HCT116 (cell line): ENCODE measurements around the gene SRGAP3. TPM values are rescaled to one million over a fixed set of nuclear protein-coding genes. Genes with fewer than 3 reads are reported as not detected.

Experiments used
- ATAC-seq: fragments of 200-7000 bp; cut with Tn5 transposase; 2 replicates; pipeline ENCODE4 v1.9.1; 2020; ENCODE audit warnings: mild to moderate bottlenecking, moderate library complexity
- BruUV-seq: library from RNA; stranded (reverse); fragments of 400-500 nt; replicated peaks from 2 replicates; lab custom pipeline; 2021; lab: Mats Ljungman, UMichigan
- CTCF ChIA-PET: fragments of 300-600 bp; sonication (Branson Sonifier 250); formaldehyde crosslinking; loops from one replicate; lab custom pipeline; 2021; ENCODE audit warnings: antibody characterized with exemption; lab: Charles Lee
- POLR2A ChIA-PET: fragments of 300-600, 350-600 bp; sonication (Branson Sonifier 250); formaldehyde crosslinking; loops from one replicate; lab custom pipeline; 2021; ENCODE audit warnings: antibody characterized with exemption; lab: Charles Lee
- RAD21 ChIA-PET, 2 experiments: fragments of 300-600 bp; sonication (Branson Sonifier 250); formaldehyde crosslinking; loops; one replicate each; lab custom pipeline; 2023; ENCODE audit warnings: low total read pairs in 2 of 2; ENCODE audit not compliant: uncharacterized antibody in 2 of 2, unreplicated experiment in 2 of 2, low non-redundant PET in 1 of 2; lab: Charles Lee
- DNase-seq: peaks from one replicate; pipeline ENCODE4 v3.0.0-alpha.2; 2010; ENCODE audit warnings: low read depth, low spot score
- H2AFZ ChIP-seq: fragments of 200-600 bp; shearing (Covaris generic), sonication (generic); 2 replicates; pipeline ENCODE4 v1.6.1; 2017; ENCODE audit warnings: low read depth, mixed run types, mixed read lengths, antibody characterized with exemption, low read length; ENCODE audit not compliant: poor library complexity, severe bottlenecking
- H3K27ac ChIP-seq: 2 replicates; pipeline ENCODE4 v1.5.1; 2012; ENCODE audit warnings: low read depth, low read length
- H3K27me3 ChIP-seq: fragments of 200-600 bp; sonication (generic); 2 replicates; pipeline ENCODE4 v1.6.1; 2016; ENCODE audit warnings: mixed run types, low read length, mixed read lengths; ENCODE audit not compliant: insufficient read depth
- H3K36me3 ChIP-seq, 2 experiments: fragments of 200-500 bp in 1 of 2; fragments of 200-600 bp in 1 of 2; sonication (Bioruptor generic) in 1 of 2; sonication (generic) in 1 of 2; 2 replicates each; pipeline versions ENCODE4 v1.5.1 to v1.6.1; 2014 to 2016; ENCODE audit warnings: low read length in 2 of 2, inconsistent platforms in 1 of 2, mixed read lengths in 1 of 2, mixed run types in 1 of 2; ENCODE audit not compliant: insufficient read depth in 2 of 2, control insufficient read depth in 1 of 2
- H3K4me1 ChIP-seq, 2 experiments: fragments of 200-600 bp in 1 of 2; sonication (generic) in 1 of 2; 2 replicates each; pipeline versions ENCODE4 v1.5.1 to v1.6.1; 2012 to 2017; ENCODE audit warnings: low read length in 2 of 2, inconsistent platforms in 1 of 2, mild to moderate bottlenecking in 1 of 2, mixed read lengths in 1 of 2, mixed run types in 1 of 2, moderate library complexity in 1 of 2; ENCODE audit not compliant: insufficient read depth in 2 of 2, control insufficient read depth in 1 of 2
- H3K4me2 ChIP-seq: fragments of 200-600 bp; sonication (generic); 2 replicates; pipeline ENCODE4 v1.6.1; 2017; ENCODE audit warnings: mixed run types, low read length, mixed read lengths
- H3K4me3 ChIP-seq, 2 experiments: fragments of 200-600 bp in 1 of 2; sonication (generic) in 1 of 2; replicated peaks in 1 of 2; 2 replicates each; pipeline ENCODE4 v1.5.1; 2011 to 2016; ENCODE audit warnings: low read length in 2 of 2, control low read depth in 1 of 2, low read depth in 1 of 2, mild to moderate bottlenecking in 1 of 2, mixed read lengths in 1 of 2, mixed run types in 1 of 2
- H3K79me2 ChIP-seq: fragments of 200-600 bp; sonication (generic); 2 replicates; pipeline ENCODE4 v1.6.1; 2017; ENCODE audit warnings: mild to moderate bottlenecking, mixed run types, low read length, moderate library complexity, mixed read lengths; ENCODE audit not compliant: insufficient read depth
- H3K9ac ChIP-seq: fragments of 200-600 bp; sonication (generic); 2 replicates; pipeline ENCODE4 v1.6.1; 2016; ENCODE audit warnings: low read length, mixed read lengths
- H3K9me2 ChIP-seq: fragments of 200-600 bp; sonication (generic), shearing (Covaris generic); 2 replicates; pipeline ENCODE4 v1.6.1; 2017; ENCODE audit warnings: mixed run types, mild to moderate bottlenecking, moderate library complexity; ENCODE audit not compliant: insufficient read depth
- H3K9me3 ChIP-seq, 2 experiments: fragments of 200-500 bp in 1 of 2; fragments of 200-600 bp in 1 of 2; sonication (Bioruptor generic) in 1 of 2; sonication (generic) in 1 of 2; 2 replicates each; pipeline ENCODE4 v1.6.1; 2014 to 2017; ENCODE audit warnings: low read length in 2 of 2, mixed read lengths in 2 of 2, inconsistent platforms in 1 of 2, low read depth in 1 of 2, mild to moderate bottlenecking in 1 of 2, mixed run types in 1 of 2, moderate library complexity in 1 of 2; ENCODE audit not compliant: control insufficient read depth in 1 of 2, insufficient read depth in 1 of 2
- H4K20me1 ChIP-seq: fragments of 200-600 bp; sonication (generic), shearing (Covaris generic); 2 replicates; pipeline ENCODE4 v1.6.1; 2017; ENCODE audit warnings: mixed run types, mild to moderate bottlenecking, moderate library complexity; ENCODE audit not compliant: insufficient read depth
- CBX3 ChIP-seq: IDR thresholded peaks from 2 replicates; pipeline ENCODE4 v1.6.1; 2012; ENCODE audit warnings: low read depth
- EZH2 ChIP-seq: fragments of 200-600 bp; sonication (generic); IDR thresholded peaks from 2 replicates; pipeline ENCODE4 v1.6.1; 2017; ENCODE audit warnings: antibody characterized with exemption, mixed run types
- EZH2phosphoT487 ChIP-seq: fragments of 200-600 bp; IDR thresholded peaks from 2 replicates; pipeline ENCODE4 v1.6.1; 2018; ENCODE audit warnings: antibody characterized with exemption, borderline replicate concordance
- JUND ChIP-seq: IDR thresholded peaks from 2 replicates; pipeline ENCODE4 v1.6.1; 2012
- ZNF274 ChIP-seq: fragments of 200-500 bp; sonication (Bioruptor generic); IDR thresholded peaks from 2 replicates; pipeline ENCODE4 v1.6.1; 2014; ENCODE audit warnings: mild to moderate bottlenecking, low read depth, low read length, inconsistent platforms
- intact Hi-C: fragments of 100-400 bp; cut with micrococcal nuclease; formaldehyde crosslinking; loops from 2 replicates; pipeline ENCODE4 v1.10.0; 2022
- total RNA-seq: library from RNA; stranded (reverse); gene quantifications from one replicate; pipeline ENCODE4 v1.2.1, GENCODE V29; 2021; ENCODE audit not compliant: unreplicated experiment
- TF ChIP-seq, protein P1 (sequence below): IDR thresholded peaks from 2 replicates; pipeline ENCODE4 v1.6.1; 2012; ENCODE audit warnings: low read depth

Gene SRGAP3
- total RNA-seq, 1 experiment from 2014 or later: 8.3 TPM

DNA sequence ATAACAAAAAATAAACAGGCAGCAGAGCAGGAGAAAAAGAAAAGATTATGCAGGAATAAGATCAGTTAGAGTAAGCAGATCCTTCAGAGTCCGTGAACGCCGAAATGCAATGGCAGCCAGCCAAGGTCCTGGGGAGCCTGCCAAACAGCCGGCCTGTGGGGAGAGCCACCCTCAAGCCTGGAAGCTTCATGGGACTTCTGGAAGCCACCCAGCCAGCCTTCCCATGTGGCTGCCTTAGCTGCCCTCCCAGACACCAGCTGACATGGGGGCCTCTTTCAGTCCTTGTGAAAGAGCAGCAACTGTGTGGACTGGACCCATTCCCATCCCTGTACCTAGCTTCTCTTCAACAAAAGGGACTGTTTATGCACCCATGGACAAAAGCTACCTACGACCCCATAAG lies 221.3 kb downstream of the SRGAP3 start:
- Histone ChIP-seq H3K9me3 (no peaks in the 10 kb centered on the region), H3K36me3 (no peaks in the 10 kb centered on the region), H3K9me2 (no peaks in the 10 kb centered on the region), H3K4me2 (no peak overlapping the region), H3K27ac (no peak overlapping the region), H3K27me3 (no peaks in the 10 kb centered on the region), H3K4me3 (no peak overlapping the region), H3K4me1 (no peaks in the 10 kb centered on the region), H3K79me2 (no peaks in the 10 kb centered on the region), H4K20me1 (no peaks in the 10 kb centered on the region), H2AFZ (no peak overlapping the region), H3K9ac (no peak overlapping the region)
- DNase-seq (no peak), ATAC-seq (no peak)
- ChIA-PET CTCF (no interaction called here), RAD21 (no interaction called here), POLR2A (no interaction called here)
- intact Hi-C loops: no loop called here
- TF ChIP-seq CBX3: no peak
- TF ChIP-seq ZNF274: no peak
- TF ChIP-seq EZH2phosphoT487: no peak
- TF ChIP-seq EZH2: no peak
- TF ChIP-seq, protein P1, sequence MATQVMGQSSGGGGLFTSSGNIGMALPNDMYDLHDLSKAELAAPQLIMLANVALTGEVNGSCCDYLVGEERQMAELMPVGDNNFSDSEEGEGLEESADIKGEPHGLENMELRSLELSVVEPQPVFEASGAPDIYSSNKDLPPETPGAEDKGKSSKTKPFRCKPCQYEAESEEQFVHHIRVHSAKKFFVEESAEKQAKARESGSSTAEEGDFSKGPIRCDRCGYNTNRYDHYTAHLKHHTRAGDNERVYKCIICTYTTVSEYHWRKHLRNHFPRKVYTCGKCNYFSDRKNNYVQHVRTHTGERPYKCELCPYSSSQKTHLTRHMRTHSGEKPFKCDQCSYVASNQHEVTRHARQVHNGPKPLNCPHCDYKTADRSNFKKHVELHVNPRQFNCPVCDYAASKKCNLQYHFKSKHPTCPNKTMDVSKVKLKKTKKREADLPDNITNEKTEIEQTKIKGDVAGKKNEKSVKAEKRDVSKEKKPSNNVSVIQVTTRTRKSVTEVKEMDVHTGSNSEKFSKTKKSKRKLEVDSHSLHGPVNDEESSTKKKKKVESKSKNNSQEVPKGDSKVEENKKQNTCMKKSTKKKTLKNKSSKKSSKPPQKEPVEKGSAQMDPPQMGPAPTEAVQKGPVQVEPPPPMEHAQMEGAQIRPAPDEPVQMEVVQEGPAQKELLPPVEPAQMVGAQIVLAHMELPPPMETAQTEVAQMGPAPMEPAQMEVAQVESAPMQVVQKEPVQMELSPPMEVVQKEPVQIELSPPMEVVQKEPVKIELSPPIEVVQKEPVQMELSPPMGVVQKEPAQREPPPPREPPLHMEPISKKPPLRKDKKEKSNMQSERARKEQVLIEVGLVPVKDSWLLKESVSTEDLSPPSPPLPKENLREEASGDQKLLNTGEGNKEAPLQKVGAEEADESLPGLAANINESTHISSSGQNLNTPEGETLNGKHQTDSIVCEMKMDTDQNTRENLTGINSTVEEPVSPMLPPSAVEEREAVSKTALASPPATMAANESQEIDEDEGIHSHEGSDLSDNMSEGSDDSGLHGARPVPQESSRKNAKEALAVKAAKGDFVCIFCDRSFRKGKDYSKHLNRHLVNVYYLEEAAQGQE: no peak
- no peak for TF ChIP-seq JUND
- no TSS peak for BruUV-seq
